Glomerular visceral epithelial cell (primary cell): Measurements from ENCODE around the gene KRI1.
"Not testable (repeated sequence)": the region's sequence is repeated elsewhere in the genome, so short reads cannot be mapped to it uniquely, and the experiment has no call there.

Source experiments
- DNase-seq: peaks from one replicate; pipeline ENCODE4 v3.0.0-alpha.2; 2016; ENCODE audit errors: extremely low spot score

The KRI1 gene

DNA sequence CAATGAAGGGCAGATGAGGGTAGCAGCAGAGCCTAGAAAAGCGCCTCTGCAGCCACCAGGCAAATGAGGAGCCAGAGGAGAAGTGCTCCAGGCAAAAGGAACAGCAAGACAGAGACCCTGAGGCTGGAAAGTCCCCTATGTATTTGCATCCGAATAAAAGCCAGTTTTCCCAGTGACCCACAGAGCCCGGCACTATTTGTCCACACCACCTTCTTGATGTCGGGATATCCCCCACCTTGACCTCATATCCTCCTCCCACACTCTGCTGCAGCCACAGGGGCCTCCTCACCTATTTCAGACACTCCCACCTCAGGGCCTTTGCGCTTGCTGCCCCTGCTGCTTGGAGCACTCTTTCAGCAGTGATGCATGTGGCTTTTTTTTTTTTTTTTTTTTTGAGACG, 15.5 kb downstream of the KRI1 start:
- DNase-seq = no peak

DNA sequence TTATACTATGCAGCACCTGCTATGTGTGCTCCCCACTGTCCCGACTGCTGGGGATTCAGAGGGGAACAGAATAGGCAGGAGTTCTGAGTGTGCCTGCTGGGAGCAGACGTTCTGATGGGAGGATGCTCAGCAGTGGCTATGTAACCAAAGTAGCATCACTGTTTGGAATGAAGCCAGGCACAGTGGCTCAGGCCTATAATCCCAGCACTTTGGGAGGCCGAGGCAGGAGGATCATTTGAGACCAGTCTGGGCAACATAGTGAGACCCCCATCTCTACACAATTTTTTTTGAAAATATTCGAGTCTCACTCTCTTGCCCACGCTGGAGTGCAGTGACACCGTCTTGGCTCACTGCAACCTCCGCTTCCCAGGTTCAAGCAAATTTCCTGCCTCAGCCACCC, 16.1 kb downstream of the KRI1 start:
- DNase-seq = no peak

DNA sequence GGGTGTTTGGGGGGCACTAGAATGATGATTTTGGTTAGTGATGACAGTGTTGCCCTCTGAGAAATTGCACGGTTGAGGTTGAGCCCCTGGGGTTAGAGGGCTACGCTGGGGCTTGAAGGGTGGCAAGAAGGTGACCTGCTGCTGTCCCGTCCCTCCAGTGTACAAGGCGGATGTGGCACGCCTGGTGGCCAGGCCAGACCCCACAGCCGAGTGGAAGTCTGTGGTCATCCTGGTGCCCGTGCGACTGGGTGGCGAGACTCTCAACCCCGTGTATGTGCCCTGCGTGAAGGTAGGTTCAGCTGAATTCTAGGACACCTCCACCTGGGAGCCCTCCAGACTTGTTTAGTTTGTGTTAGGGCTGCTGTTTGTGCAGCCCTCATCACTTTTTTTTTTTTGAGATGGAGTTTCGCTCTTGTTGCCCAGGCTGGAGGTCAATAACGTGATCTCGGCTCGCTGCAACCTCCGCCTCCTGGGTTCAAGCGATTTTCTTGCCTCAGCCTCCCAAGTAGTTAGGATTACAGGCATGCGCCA, 17.0 kb downstream of the KRI1 start:
- no peak for DNase-seq

DNA sequence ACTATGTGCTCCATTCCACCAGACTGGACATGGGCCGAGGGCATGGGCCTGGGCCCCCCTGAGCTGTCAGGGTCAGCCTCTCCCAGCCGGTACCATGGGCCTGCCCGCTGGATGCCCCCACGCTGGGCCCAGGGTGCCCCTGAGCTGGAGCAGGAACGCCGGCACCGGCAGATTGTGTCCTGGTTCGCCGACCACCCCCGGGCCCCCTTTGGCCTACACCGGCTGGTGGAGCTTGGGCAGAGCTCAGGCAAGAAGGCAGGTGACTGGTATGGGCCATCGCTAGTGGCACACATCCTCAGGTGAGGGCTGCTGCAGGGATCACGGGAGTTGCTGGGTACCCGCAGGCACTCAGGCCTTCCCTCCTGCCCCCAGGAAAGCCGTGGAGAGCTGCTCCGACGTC, 19.0 kb downstream of the KRI1 start:
- DNase-seq = no peak

DNA sequence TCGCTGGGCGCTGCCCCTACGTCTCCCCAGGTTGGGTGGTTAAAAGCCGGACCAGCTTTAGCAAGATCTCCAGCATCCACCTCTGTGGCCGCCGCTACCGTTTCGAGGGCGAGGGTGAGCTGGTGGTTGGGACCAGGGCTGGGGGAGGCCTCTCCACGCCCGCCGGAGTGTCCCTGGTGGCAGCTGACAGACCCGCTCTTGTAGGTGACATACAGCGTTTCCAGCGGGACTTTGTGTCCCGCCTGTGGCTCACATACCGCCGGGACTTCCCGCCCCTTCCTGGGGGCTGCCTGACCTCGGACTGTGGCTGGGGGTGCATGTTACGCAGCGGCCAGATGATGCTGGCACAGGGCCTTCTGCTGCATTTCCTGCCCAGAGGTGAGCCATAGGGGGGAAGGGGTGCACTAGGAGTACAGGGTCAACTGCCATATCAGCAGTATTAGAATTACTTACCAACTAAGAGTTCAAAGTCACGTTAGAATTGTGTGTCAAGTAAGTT, 21.0 kb downstream of the KRI1 start:
- no peak for DNase-seq

DNA sequence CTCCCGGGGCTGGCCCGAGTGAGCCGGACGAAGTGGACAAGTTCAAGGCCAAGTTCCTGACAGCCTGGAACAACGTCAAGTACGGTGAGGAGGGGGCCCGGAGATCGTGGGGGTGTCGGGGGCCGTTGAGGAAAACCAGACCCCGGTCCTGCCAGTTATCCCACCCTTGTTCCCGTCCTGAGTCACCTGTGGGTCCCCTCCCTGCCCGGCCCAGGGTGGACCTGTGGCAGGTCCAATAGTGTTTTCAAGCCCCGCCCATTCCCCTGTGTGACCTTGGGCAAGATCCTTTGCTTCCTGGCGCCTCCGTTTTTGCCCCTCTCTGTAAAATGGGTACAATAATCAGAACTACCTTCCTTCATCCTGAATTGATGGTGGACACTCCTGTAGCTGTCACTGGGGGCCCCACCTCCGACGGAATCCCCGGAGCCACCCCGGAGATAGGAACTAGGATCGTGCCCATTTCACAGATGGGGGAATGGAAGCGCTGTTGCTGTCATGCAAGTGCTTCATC, 21.5 kb downstream of the KRI1 start:
- DNase-seq = no peak

DNA sequence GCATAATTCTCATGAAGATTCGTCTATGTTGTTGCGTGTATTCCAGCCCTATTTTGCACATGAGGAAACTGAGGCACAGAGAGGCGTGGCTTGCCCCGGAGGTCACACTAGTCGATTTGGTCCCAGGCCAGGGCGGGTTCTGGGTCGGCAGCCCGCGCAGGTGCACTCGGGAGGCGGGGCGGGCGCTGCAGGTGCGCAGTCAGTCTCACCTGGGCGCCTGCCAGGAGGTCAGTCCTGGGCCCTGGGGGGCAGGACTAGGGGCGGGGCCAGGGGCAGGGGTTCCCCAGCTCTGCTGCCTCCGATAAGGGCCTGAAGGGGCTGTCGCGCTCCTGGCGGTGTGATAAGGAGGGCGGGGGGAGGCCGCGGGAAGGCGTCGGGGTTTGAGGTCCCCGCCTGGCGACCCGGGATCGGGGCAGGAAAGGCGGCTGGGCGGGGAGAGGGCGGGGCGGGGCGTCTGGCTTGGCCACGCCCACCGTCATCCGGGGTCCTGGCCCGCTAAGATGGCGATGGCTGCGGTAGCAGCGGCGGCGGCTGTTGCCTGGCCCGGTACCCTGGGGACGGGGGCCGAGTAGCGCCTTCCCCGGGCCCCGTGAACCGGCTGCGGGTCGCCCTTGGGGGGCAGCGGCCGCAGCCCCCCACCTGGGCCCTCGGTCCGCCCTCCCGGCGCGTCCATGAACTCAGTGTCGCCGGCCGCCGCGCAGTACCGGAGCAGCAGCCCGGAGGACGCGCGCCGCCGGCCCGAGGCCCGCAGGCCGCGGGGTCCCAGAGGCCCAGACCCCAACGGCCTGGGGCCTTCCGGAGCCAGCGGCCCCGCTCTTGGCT, 22.2 kb downstream of the KRI1 start, which contains the start of gene ATG4D:
Gene ATG4D (plus strand): TSS at position 485 of the 822 bp plus-strand sequence. CDS start 187 bp downstream, at position 672.
- DNase-seq = peak; percentile 75

DNA sequence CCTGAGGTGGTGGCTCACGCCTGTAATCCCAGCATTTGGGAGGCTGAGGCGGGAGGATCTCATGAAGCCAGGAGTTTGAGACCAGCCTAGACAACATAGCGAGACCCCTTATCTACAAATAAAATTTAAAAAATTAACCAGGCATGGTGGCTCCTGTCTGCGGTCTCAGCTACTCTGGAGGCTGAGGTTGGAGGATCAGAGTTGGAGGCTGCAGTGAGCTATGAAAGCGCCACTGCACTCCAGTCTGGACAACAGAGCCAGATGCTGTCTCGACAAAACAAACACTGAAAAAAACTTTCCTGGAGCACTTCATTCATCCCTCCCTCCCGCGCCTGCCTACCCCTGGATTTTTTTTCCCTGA, 22.8 kb downstream of the KRI1 start:
- no peak for DNase-seq

DNA sequence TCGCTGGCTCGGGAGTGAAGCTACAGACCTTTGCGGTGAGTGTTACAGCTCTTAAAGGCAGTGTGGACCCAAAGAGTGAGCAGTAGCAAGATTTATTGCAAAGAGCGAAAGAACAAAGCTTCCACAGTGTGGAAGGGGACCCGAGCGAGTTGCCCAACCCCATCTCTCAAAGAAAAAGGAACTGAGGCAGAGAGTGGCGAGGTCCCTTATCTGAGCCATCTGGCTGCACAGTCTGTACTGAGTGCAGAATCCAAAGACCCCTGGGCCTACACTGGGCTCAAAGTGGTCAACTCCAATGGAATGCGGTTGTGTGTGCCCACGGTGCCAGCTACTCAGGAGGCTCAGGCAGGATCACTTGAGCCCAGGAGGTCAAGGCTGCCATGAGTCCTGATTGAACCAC, 26.8 kb downstream of the KRI1 start:
- not testable (repeated sequence) for DNase-seq

DNA sequence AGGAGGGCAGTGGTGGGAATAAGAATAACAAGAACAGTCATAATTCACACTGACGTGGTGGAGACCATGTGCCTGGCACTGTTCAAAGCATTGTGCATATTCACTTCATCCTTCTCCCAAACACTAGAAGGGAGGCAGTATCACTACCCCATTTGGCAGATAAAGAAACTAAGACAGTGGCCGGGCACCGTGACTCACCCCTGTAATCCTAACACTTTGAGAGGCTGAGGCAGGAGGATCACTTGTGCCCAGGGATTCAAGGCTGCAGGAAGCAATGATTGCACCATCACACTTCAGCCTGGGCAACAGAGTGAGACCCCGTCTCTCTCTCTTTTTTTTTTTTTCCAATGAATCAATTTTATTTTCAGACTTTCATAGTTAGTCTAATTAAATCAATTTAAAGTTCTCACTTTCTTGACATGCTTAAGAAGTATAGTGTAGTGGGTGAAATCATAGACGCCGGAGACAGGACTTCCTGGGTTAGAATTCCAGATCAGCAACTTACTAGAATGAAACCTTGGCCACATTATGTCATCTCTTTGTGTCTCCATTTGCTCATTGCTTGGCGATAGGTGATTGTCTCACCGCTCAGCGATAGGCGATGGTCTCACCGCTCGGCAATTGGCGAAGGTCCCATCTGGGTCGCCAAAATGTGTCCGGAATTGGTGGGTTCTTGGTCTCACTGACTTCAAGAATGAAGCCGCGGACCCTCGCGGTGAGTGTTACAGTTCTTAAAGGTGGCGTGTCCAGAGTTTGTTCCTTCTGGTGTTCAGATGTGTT, 27.4 kb downstream of the KRI1 start:
- no peak for DNase-seq

DNA sequence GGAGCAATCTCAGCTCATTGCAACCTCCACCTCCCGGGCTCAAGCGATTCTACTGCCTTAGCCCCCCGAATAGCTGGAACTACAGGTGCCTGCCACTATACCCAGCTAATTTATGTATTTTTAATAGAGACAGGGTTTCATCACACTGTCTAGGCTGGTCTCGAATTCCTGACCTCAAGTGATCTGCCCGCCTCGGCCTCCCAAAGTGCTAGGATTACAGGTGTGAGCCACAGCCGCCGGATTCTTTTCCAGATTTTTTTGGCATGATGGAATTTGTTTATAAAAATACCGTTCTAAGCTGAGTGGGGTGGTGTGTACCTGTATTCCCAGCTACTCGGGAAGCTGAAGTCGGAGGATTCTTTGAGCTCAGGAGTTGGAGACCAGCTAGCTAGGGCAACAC, 28.1 kb downstream of the KRI1 start:
- DNase-seq = no peak

DNA sequence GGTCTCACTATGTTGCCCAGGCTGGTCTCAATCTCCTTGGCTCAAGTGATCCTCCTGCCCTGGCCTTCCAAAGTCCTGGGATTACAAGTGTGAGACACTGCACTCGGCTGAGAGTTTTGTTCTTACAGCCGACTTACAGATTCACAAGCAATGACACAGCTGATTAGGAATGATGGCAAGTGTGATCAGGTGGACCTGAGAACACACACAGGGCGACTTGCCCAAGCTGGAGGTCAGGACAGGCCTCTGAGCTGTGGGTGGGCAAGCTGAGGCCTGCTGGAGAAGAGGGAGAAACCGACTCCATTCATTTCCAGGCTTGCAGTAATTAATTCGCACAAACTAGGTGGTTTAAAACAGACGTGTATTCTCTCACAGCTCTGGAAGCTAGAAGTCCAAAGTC, 30.2 kb downstream of the KRI1 start:
- DNase-seq = no peak

DNA sequence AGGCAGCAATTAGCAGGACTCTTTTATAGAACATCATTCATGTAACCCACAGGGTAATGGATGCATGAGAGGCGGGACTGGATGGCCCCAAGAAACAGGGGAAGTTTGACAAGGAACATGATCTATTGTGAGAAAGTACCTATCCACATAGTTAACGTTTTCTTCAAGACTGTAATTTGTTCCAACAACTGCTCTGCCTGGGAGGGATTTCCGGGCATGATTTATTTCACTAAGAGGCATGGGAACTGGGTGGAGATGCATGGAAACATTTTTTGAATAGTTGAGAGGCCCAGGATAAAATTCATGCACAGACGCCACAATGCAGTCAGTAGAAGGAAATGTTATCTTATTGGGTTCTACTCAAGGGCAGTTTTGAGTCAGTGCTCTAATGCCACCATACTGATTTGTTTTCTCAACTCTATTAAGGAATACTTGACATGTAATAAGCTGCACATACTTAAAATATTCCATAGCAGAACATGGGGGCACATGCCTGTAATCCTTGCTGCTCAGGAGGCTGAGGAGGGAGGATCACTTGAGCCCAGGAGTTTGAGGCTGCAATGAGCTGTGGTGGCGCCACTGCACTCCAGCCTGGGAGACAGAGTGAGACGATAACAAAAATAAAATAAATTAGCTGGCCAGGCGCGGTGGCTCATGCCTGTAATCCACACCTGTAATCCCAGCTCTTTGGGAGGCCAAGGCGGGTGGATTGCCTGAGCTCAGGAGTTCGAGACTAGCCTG, 32.0 kb downstream of the KRI1 start:
- no peak for DNase-seq

DNA sequence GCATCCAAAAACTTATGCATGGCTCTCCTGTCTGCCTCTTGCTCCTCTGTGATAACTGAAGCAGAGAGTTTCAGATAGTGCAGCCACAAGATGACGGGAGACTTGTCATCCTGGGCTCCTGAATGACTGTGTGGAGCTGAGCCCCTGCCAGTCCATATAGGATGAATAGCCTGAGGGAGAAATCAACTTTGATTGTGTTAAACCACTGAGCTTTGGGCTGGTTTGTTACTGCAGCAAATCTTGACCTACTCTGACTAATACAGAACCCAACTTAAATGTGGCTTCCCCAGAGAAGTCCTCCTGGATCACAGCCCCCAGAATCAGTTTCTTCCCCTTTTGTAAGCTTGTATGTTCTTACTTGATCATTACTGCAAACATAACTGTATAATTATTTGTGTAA, 33.4 kb downstream of the KRI1 start:
- DNase-seq = no peak

DNA sequence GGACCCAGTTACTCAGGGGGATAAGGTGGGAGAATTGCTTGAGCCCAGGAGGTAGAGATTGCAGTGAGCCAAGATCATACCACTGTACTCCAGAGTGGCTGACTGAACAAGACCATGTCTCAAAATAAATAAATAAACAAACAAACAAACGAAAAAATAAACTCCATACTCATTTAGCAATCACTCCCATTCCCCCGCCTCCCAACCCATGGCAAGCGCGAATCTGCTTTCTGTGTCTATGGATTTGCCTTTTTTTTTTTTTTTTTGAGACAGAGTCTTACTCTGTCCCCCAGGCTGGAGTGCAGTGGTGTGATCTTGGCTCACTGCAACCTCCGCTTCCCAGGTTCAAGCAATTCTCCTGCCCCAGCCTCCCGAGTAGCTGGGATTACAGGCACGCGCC, 38.9 kb downstream of the KRI1 start:
- not testable (repeated sequence) for DNase-seq

DNA sequence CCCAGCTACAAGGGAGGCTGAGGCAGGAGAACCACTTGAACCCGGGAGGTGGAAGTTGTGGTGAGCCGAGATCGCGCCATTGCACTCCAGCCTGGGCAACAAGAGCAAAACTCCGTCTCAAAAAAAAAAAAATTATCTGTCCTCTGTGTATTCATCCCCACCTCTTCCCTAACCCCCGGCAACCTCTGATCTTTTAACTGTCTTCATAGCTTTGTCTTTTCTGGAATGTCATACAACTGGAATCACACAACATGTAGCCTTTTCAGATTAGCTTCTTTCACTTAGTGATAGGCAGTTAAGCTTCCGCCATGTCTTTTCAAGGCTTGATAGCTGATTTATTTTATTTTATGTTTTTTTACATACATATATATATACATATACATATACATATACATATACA, 40.2 kb downstream of the KRI1 start:
- DNase-seq = no peak

DNA sequence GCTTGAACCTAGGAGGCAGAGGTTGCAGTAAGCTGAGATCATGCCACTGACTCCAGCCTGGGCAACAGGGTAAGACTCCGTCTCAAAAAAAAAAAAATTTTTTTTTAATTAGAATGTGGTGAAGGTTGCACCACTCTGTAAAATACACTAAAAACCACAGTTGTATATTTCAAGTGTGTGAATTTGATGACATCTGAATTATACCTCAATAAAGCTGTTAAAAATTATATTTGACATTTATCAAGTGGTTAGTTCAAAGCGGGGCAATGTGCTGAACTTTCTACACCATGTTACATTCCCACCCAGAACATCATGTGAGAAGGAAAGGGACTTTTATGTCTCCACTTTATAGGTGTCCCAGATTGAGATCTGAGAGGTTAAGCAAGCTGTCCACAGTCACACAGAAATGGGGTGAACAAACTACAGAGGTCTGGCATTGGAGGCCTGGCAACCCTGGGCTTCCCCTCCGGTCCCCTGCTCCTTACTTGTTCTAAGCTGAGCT, 42.6 kb downstream of the KRI1 start:
- no peak for DNase-seq

DNA sequence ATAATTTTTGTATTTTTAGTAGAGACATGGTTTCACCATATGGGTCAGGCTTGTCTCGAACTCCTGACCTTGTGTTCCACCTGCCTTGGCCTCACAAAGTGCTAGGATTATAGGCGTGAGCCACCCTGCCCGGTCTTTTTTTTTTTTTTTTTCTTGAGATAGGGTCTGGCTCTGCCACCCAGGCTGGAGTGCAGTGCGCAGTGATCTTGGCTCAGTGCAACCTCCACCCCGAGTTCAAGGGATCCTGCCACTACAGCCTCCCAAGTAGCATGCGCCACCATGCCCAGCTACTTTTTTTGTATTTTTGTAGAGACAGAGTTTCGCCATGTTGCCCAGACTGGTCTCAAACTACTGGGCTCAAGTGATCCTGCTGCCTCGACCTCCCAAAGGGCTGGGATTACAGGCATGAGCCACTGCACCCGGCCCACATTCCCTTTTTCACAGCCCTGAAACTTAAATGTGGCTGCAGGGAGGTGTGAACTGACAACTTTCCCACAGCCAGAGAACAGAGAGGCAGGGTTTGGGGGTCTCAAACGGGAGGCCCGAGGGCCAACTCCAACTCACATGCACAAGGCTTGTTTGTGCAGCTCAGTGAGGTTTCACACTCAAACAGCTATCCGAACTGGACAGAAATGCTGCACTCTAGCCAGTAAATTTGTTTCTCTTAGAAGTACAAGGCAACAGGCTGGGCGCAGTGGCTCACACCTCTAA, 44.2 kb downstream of the KRI1 start:
- no peak for DNase-seq

DNA sequence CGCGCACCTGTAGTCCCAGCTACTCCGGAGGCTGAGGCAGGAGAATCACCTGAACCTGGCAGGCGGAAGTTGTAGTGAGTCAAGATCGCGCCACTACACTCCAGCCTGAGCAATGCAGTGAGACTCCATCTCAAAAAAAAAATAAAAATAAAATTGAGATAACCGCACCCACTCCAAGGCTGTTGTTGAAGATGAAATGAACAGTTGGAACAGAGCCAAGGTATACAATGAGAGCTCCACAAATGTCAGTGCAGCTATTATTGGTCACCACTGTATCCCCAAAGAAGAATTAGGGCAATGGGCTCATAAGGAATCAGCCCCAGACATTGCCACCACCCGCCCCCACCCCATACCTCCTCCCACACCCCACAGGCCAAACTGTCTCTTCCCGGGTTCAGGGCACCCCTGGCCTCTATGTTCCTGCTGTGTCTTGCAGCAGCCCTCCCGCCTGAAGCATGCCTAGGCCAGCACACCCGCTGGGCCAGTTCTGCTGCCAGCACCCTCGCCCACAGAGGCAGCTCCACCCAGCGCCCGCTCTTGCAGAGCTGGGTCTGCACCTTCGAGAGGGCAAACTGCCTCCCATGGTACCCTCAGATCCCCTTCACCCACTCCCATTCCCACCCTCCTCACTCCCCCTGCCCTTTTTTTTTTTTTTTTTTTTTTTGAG, 45.0 kb downstream of the KRI1 start:
- DNase-seq = no peak

DNA sequence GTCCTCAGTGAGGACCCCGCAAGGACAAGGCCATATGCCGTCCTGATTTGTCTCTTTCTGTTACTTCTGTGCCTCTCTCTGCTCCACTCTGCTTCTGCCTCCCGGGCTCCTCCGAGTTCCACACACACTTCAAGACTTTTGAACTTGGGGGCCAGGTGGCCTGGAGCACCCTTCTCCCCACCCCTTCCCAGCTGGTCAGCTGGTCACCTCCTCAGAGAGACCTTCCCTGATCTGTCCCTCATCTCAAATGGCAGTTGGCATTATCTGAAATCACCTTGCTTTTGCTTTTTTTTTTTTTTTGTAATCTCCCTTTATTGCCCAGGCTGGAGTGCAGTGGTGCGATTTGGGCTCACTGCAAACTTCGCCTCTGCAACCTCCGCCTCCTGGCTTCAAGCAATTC, 46.4 kb downstream of the KRI1 start:
- DNase-seq = no peak
